Skeletal muscle tissue (tissue), 4 donors: ENCODE measurements around the gene MALT1. TPM values are rescaled to one million over a fixed set of nuclear protein-coding genes. Genes with fewer than 3 reads are reported as not detected.
A peak's percentile ranks its signal among the peaks of the same experiment; 100 is the strongest.
"Not testable (repeated sequence)": the region's sequence is repeated elsewhere in the genome, so short reads cannot be mapped to it uniquely, and the experiment has no call there.

Experiments
- H3K27ac ChIP-seq: one replicate; pipeline ENCODE4 v1.7.0; 2013; ENCODE audit warnings: mild to moderate bottlenecking, low read depth, low read length, inconsistent platforms
- H3K27me3 ChIP-seq, 3 donors: one replicate each; pipeline ENCODE4 v1.7.0; 2013; ENCODE audit warnings: low read length in 3 of 3; ENCODE audit not compliant: control insufficient read depth in 3 of 3, insufficient read depth in 3 of 3
- H3K36me3 ChIP-seq, 3 donors: one replicate each; pipeline ENCODE4 v1.7.0; 2013; ENCODE audit warnings: low read length in 3 of 3; ENCODE audit not compliant: control insufficient read depth in 3 of 3, insufficient read depth in 3 of 3
- H3K4me1 ChIP-seq, 3 donors: one replicate each; pipeline ENCODE4 v1.7.0; 2013; ENCODE audit warnings: low read length in 3 of 3, mild to moderate bottlenecking in 3 of 3; ENCODE audit not compliant: control insufficient read depth in 3 of 3, insufficient read depth in 3 of 3
- H3K4me3 ChIP-seq, 3 donors: one replicate each; pipeline ENCODE4 v1.7.0; 2013; ENCODE audit warnings: low read length in 3 of 3
- H3K9ac ChIP-seq, 3 donors: one replicate each; pipeline ENCODE4 v1.7.0; 2013; ENCODE audit warnings: low read length in 3 of 3, mild to moderate bottlenecking in 3 of 3, moderate library complexity in 2 of 3, low read depth in 1 of 3
- H3K9me3 ChIP-seq, 3 donors: one replicate each; pipeline ENCODE4 v1.7.0; 2013; ENCODE audit warnings: low read length in 3 of 3; ENCODE audit not compliant: control insufficient read depth in 3 of 3
- total RNA-seq: library from RNA; depleted of rRNA; stranded (reverse); fragments of >200 nt; gene quantifications from one replicate; pipeline ENCODE4 v1.2.3, GENCODE V29; 2014
- donor health status: Osteomylitis.

Gene MALT1
- total RNA-seq, 1 donor from 2014 or later = 24.0 TPM

DNA sequence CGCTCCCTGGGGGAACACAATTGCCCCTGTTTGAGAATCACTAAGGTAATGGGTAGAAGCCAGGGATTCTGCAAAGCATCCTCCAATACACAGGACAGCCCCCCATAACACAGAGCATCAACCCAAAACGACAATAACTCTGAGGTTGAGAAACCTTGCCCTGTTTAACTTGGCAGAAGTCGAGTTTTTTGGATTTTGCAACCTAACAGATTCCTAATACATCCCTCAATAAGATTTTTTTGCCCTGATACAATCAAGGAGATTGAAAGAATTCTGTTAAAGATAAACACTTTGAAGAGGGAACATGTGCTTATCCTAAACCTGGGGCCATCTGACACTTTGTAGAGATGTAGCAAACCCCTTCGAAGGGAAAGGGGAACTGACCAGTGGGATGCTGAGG is 100.9 kb downstream of the MALT1 start:
- H3K27me3 ChIP-seq = peaks cover 0 to under 1% (median 0%) of the 10 kb centered on the region in 3 donors
- no peak overlapping the region for H3K9ac ChIP-seq
- no peak overlapping the region for H3K4me3 ChIP-seq
- H3K9me3 ChIP-seq = no peaks in the 10 kb centered on the region
- no peak overlapping the region for H3K27ac ChIP-seq
- H3K4me1 ChIP-seq = peaks cover 9 to 11% (median 11%) of the 10 kb centered on the region in 3 donors
- no peaks in the 10 kb centered on the region for H3K36me3 ChIP-seq

DNA sequence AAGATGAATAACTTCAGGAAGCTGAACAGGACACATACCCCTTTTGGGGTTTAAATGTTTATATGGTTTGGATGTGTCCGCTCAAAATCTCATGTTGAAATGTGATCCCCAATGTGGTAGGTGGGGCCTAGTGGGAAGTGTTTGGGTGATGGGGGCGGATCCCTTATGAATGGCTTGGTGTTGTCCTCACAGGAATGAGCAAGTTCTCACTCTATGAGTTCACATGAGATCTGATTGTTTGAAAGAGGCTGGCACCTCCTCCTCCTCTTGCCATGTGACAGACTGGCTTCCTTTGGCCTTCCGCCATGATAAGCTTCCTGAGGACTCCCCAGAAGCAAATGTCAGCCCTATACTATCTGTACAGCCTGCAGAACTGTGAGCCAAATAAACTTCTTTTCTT is 104.8 kb downstream of the MALT1 start:
- H3K27me3 ChIP-seq = no peaks in the 10 kb centered on the region
- no peaks in the 10 kb centered on the region for H3K9me3 ChIP-seq
- H3K4me1 ChIP-seq = no peaks in the 10 kb centered on the region
- H3K27ac ChIP-seq = no peak overlapping the region
- no peaks in the 10 kb centered on the region for H3K36me3 ChIP-seq
- no peak overlapping the region for H3K4me3 ChIP-seq
- H3K9ac ChIP-seq = no peak overlapping the region

DNA sequence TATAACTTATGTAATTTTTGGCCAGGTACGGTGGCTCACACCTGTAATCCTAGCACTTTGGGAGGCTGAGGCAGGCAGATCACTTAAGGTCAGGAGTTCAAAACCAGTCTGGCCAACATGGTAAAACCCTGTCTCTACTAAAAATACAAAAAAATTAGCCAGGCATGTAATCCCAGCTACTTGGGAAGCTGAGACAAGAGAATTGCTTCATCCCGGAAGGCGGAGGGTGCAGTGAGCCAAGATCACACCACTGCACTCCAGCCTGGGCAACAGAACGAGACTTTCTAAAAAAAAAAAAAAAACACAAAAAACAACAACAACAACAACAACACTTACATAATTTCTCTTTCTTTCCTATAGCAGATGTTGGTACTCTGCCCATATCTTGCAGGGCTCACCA is 105.3 kb downstream of the MALT1 start:
- H3K27me3 ChIP-seq, H3K4me3 ChIP-seq, H3K9me3 ChIP-seq, H3K4me1 ChIP-seq, H3K36me3 ChIP-seq, H3K27ac ChIP-seq, H3K9ac ChIP-seq: not testable (repeated sequence)

DNA sequence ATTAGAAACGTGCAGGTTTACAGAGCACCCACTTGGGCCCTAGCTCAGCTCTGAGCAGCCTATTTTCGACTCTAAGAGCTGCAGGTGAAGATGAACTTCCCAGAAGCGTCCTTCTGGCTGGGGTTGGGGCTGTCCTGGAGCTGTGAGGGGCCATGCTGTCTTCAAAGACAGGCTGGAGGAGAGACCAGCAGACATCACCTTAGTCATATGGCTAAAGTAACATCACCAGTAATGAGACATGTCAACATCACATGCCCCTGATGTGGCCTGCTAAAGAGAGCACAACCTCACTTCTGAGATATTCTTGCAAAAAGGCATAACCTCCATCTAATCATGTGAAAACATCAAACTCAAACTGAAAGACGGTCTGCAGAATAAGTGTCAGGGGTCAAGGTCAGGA is 106.2 kb downstream of the MALT1 start:
- Histone ChIP-seq H3K27me3 (no peaks in the 10 kb centered on the region), H3K36me3 (no peaks in the 10 kb centered on the region), H3K4me1 (peaks cover 0 to 7% (median 4%) of the 10 kb centered on the region in 3 donors), H3K27ac (no peak overlapping the region), H3K9ac (no peak overlapping the region), H3K4me3 (no peak overlapping the region), H3K9me3 (no peaks in the 10 kb centered on the region)

DNA sequence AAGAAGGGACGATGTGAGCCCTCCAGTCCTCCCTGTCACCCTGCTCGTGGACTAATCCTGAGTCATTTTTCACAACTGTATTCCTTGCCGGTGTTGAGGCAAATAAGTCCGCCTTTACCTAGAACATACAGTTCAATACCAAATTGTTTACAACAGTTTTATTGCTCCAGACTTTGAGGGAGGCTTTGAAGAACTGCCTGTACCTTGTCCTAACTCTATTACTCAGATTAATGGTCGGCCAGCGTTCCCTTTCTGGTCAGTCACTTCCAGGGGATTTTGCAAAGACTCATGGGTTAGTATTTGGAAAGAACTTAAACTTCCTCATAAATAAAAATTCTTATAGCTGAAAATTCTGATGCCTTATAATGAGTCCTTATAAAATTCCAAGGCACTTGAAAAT is 108.3 kb downstream of the MALT1 start:
- Histone ChIP-seq H3K4me3 (no peak overlapping the region), H3K27ac (no peak overlapping the region), H3K4me1 (peaks cover 0 to 10% (median 6%) of the 10 kb centered on the region in 3 donors), H3K27me3 (no peaks in the 10 kb centered on the region), H3K9ac (no peak overlapping the region), H3K9me3 (no peaks in the 10 kb centered on the region), H3K36me3 (no peaks in the 10 kb centered on the region)

DNA sequence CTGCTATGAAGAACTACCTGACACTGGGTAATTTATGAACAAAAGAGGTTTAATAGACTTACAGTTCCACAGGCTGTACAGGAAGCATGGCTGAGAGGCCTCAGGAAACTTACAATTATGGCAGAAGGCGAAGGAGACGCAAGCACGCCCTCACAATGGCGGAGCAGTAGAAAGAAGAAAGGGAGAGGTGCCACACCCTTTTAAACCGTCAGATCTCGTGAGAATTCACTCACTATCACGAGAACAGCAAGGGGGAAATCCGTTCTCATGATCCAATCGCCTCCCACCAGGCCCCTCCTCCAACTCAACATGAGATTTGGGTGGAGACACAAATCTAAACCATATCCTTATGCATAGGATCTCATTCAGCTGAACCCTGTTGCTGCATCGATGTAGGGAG is 108.8 kb downstream of the MALT1 start:
- peaks cover under 1 to 15% (median 11%) of the 10 kb centered on the region in 3 donors for H3K4me1 ChIP-seq
- no peaks in the 10 kb centered on the region for H3K36me3 ChIP-seq
- H3K27me3 ChIP-seq = no peaks in the 10 kb centered on the region
- no peak overlapping the region for H3K4me3 ChIP-seq
- H3K9me3 ChIP-seq = no peaks in the 10 kb centered on the region
- H3K9ac ChIP-seq = no peak overlapping the region
- no peak overlapping the region for H3K27ac ChIP-seq

DNA sequence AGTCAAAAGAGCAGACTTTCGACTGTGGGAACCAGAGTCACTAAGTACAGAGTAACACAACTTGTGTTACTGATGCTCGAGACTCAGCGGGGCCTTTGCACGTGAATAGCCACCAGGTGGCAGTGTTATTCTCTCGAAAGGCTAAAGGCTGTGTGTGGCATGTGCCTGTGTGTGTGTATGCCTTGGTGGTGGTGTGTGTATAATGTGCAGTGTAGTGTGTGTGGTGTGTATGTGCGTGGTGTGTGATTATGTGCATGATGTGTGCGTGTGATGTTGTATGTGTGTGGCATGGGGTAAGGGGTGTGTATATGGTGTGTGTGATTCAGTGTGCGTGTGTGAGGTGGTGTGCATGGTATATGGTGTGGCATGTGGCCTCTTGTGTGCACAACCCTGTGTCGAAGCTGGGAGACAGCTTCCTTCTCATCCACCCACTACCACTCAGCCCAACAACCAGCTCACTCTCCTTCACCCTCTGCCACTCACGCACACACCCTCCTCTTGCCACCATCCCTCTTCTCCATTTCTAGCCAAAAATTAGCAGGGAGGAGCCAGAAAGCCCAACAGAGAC is 110.4 kb downstream of the MALT1 start:
- Histone ChIP-seq H3K27ac (no peak overlapping the region), H3K4me3 (no peak overlapping the region)

DNA sequence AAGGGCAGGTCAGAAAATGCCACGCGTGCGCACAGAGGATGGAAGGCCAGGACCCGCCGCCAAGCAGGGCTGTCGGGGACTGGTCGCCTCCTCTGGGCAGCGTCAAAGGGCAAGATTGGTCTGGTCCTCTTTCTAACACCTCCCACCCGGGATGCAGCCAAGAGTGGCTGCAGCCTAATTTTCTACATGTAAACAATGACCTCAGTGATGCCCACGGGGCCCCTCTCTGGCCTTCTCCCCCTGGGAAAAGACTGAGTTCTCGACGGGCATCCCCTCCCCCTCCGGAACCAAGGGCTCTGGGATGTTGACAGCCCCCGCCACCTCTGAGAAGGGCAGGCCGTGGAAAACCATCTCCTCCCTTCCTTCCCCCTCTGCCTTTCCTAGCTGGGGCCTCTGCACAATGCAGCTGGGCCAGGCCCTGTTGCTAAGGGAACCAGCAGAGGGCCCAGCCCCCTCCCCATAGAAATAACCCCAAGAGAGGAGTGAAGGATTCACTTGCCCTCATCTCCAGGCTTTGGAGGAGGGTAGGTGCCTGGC is 113.4 kb downstream of the MALT1 start:
- Histone ChIP-seq H3K27me3 (no peaks in the 10 kb centered on the region), H3K27ac (peak overlapping the region; percentile 0), H3K9ac (no peak overlapping the region), H3K4me1 (peaks cover 17 to 35% (median 30%) of the 10 kb centered on the region in 3 donors), H3K4me3 (no peak overlapping the region), H3K36me3 (no peaks in the 10 kb centered on the region), H3K9me3 (no peaks in the 10 kb centered on the region)

More for the DNA sequence above, 110.4 kb downstream of the MALT1 start:
- H3K9ac ChIP-seq = no peak overlapping the region
- H3K27me3 ChIP-seq = no peaks in the 10 kb centered on the region
- H3K36me3 ChIP-seq = no peaks in the 10 kb centered on the region
- H3K9me3 ChIP-seq = no peaks in the 10 kb centered on the region
- H3K4me1 ChIP-seq = peaks cover 6 to 20% (median 19%) of the 10 kb centered on the region in 3 donors

DNA sequence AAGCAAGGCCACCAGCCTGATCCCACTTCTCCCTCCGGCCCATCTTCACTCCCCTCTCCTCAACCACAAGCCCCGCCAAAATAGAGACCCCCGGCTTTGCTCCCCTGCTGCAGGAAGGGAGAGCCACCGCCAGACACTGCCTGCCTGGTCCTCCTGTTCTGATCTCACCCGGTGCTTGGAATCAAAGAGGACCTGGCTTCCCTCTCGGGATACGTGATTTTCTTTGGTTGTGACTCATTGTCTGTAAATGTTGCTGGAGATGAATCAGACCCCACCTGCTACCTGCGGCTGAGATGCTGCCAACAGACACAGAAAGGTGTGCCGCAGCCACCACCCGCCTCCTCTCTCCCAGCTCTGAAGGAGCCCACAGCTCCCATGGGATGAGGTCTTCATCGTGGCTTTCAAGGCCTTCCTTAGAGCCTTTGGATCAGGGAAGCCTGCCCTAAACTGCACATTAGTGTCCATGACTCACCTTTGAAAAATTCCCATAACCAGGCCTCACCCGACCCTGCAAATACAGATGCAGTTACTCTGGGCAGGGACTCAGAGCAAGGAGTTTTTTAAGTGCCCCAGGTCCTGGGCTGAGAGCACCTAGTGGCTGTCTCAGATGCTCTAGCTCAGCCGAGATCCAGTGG is 114.0 kb downstream of the MALT1 start:
- no peaks in the 10 kb centered on the region for H3K27me3 ChIP-seq
- H3K36me3 ChIP-seq = no peaks in the 10 kb centered on the region
- H3K4me1 ChIP-seq = peaks cover 17 to 39% (median 36%) of the 10 kb centered on the region in 3 donors
- H3K9ac ChIP-seq = no peak overlapping the region
- H3K4me3 ChIP-seq = no peak overlapping the region
- no peaks in the 10 kb centered on the region for H3K9me3 ChIP-seq
- peak overlapping the region; percentile 0 for H3K27ac ChIP-seq

DNA sequence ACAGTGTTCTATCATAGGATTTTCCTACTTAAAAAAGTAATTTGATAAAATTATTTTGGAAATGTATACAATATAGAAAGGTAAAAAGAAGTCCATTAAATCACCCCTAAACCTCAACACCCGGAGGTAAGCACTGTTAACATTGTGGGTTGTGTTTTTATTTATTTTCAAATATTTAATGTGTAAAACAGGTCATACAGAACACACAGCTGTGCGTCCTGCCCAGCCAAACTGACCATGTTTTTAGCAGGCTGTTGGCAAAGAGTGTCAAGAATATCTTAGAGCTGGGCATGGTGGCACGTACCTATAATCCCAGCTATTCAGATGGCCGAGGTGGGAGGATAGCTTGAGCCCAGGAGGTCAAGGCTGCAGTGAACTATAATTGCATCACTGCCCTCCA is 114.6 kb downstream of the MALT1 start:
- H3K36me3 ChIP-seq = no peaks in the 10 kb centered on the region
- no peaks in the 10 kb centered on the region for H3K27me3 ChIP-seq
- no peak overlapping the region for H3K4me3 ChIP-seq
- no peaks in the 10 kb centered on the region for H3K9me3 ChIP-seq
- no peak overlapping the region for H3K9ac ChIP-seq
- H3K27ac ChIP-seq = no peak overlapping the region
- peaks cover 17 to 39% (median 37%) of the 10 kb centered on the region in 3 donors for H3K4me1 ChIP-seq
